GM19324 (cell line): Measurements from ENCODE around the gene ZMYND8.
A peak's percentile ranks its signal among the peaks of the same experiment; 100 is the strongest.
"Not testable (repeated sequence)": the region's sequence is repeated elsewhere in the genome, so short reads cannot be mapped to it uniquely, and the experiment has no call there.

ENCODE experiments used
- ATAC-seq: cut with Tn5 transposase; IDR thresholded peaks from one replicate; pipeline ENCODE4 v1.9.1; 2021; ENCODE audit warnings: mild to moderate bottlenecking, moderate library complexity; ENCODE audit not compliant: unreplicated experiment, low FRiP score

Gene ZMYND8

DNA sequence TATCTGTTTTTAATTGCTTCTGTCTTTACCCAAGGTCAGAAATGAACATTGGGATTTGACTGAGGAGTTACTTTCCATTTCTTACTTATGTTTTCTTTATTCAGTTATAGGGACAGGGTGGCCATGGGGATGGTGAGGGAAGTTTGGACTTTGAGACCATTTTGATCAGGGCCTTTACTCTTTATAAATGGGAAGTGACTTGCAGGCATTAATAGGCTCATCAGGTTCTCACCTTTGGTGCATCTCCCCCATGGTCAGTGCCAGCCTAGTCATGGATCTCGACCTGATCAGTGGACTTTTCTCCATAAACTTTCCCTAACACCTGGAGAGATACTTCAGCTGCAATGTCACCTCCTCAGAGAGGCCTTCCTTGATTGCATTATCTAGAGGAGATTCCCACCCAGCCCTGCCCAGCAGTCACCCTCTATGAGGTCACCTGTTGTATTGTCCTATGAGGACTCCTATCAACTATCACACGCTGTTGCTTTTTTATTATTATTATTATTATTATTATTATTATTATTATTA is 16.8 kb upstream of the ZMYND8 start:
- ATAC-seq: no peak

DNA sequence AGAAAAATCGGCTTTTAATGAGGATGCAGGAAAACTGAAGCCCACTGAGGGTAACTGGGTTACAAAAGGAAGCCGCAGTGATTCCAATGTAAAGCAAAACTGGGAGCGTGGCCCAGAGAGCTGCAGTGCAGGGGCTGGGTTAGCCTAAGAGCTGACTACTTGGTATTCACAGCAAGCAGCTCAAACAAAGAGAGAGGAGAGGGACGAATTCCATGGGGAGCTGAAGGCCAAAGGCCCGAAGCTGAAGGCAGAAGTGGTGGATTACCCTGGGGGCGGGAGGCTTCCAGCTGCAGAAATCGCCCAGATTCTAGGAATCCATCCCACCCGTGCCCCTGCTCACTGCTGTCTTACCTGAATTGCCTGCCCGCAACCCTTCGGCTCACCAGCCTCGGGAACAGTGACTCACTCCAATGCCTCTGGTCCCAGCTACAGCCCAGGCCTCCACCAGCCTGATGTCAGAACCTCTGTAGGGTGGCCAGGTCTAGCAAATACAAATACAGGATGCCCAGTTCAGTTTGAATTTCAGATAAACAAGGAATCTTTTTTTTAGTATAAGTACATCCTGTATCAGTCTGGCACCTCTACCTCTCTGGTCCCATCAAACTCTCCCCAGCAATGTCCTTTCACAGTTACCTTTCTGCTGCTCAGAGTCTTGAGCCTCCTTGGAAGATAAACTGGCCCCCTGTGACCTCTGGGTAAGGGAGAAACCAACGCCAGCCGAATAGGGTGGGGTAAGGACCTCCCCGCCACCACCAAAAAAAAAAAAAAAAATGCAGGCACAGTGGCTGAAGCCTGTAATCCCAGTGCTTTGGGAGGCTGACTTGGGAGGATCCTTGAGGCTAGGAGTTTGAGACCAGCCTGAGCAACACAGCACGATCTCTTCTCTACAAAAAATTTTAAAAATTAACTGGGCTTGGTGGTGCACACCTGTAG is 14.6 kb upstream of the ZMYND8 start:
- no peak for ATAC-seq

DNA sequence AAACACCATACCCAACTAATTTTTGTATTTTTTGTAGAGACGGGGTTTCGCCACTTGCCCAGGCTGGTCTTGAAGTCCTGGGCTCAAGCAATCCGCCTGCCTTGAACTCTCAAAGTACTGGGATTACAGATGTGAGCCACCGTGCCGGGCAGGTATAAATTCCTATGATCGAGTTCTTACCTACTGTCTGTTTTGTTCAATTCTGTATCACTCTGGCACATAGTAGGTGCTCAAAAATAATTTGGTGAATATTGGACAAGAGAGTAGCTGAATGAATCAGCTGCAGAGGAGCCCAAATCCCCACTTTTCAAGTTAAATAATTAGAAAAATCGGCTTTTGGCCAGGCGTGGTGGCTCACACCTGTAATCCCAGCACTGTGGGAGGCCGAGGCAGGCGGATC is 13.7 kb upstream of the ZMYND8 start:
- no peak for ATAC-seq

DNA sequence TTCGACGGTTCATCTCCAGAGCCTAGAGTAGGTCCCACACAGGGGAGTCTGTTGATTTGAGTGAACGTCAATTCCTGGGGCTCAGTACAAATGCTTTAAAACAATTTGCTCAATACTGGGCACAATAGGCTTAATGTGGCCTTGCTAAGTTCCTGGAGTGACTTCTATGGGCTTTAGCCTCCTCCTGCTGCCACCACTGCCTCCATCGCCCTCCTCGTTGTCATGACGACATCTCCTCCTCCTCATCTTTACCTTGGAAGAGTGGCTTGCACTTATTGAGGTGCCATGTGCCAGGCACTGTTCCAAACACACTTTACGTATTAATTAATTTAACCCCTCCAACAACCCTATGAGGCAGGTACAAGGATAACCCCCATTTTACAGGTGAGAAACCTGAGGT is 11.8 kb upstream of the ZMYND8 start:
- ATAC-seq: no peak

DNA sequence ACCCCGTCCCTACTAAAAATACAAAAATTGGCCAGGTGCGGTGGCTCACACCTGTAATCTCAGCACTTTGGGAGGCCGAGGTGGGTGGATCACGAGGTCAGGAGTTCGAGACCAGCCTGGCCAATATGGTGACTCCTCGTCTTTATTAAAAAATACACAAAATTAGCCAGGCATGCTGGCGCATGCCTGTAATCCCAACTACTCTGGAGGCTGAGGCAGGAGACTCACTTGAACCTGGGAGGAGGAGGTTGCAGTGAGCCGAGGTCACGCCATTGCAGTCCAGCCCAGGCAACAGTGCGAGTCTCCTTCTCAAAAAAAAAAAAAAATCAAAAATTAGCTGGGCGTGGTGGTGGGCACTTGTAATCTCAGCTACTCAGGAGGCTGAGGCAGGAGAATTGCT is 9.8 kb upstream of the ZMYND8 start:
- ATAC-seq: not testable (repeated sequence)

DNA sequence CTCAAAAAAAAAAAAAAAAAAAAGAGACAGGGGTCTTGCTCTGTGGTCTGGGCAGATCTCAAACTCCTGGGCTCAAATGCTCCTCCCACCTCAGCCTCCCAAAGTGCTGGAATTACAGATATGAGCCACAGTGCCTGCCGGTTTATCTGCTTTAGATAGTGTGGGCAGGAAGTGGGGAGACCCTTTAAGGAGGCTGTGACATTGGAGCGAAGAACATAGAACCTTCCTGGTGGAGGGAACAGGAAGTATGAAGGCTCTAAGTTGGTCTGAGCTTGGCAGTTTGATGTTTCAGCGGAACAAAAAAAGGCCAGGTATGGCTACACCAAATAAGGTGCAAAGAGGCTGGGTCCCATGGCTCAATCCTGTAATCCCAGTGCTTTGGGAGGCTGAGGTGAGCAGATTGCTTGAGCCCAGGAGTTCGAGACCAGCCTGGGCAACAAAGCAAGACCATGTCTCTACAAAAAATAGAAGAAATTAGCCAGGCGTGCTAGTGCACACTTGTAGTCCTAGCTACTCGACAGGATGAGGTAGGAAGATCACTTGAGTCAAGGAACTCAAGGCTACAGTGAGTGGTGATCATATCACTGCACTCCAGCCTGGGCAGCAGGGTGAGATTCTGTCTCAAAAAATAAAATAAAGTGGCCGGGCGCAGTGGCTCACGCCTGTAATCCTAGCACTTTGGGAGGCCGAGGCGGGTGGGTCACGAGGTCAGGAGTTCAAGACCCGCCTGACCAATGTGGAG is 8.7 kb upstream of the ZMYND8 start:
- ATAC-seq: no peak

DNA sequence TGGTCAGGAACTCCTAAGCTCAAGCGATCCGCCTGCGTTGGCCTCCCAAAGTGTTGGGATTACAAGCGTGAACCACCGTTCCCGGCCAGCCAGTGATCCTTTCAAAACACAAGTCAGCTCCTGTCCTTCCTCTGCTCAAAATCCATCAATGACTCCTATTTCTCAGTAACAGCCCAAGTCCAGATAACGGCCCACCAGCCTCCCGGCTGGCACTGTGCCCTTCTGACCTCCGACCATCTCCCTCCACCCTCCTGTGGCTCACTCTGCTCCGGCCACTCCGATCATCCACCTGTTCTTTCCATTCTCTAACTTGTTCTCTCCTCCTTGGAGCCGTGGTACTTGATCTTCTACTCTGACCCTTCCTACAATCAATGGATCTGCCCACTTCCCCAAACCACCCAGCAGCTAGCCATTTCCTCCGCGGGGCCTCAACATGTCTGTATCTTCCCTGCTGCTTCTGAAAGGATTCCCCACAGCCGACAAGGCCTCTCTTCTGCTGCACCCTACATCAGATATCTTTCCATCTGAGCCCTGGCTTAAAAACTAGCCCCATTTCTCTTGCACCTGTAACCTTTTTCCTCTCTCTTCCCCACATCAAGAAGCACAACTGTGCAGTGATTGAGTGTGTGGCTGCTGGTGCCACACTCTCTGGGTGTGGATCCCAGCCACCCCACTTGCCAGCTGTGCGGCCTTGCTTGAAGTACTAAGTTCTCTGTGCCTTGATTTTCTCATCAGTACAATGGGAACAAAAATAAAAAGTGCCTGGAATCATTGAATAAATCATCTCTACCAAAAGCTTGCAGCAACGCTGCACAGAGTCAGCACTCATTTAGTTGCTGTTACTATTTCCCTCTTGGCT is 6.1 kb upstream of the ZMYND8 start:
- no peak for ATAC-seq

DNA sequence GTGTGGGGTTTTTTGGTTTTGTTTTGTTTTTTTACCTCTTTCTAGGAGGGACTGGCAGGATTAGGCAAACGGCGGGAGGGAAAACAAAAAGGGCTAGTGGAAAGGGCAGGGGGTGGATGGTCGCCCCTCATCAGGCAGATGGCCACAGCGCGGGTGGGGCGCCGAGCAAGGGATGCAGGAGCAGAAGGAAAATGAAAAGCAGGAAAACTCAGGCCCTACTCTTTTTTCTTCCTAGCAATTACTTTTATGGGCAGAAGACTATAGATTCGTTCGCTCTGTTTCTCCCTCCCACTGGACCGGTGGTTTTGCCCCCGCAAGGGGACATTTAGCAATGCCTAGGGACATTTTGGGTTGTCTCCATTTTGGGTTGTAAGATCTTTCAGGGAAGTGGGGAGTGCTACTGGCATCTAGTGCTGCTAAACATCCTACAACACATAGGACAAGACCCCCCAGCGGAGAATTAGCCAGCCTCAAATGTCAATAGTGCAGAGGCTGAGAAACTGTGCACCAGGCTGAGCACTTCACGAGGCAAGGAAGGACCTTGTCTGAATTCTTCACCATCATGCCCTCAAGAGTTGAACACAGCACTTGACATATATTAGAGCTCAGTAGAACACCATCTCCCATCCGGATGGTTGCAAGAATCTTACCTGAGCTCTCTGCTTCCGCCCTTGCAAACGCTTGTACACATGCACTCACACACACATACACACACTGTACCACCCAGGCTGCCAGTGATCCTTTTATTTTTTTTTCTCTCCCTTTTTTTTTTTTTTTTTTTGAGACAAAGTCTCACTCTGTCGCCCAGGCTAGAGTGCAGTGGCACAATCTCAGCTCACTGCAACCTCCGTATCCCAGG is 4.8 kb upstream of the ZMYND8 start:
- no peak for ATAC-seq

DNA sequence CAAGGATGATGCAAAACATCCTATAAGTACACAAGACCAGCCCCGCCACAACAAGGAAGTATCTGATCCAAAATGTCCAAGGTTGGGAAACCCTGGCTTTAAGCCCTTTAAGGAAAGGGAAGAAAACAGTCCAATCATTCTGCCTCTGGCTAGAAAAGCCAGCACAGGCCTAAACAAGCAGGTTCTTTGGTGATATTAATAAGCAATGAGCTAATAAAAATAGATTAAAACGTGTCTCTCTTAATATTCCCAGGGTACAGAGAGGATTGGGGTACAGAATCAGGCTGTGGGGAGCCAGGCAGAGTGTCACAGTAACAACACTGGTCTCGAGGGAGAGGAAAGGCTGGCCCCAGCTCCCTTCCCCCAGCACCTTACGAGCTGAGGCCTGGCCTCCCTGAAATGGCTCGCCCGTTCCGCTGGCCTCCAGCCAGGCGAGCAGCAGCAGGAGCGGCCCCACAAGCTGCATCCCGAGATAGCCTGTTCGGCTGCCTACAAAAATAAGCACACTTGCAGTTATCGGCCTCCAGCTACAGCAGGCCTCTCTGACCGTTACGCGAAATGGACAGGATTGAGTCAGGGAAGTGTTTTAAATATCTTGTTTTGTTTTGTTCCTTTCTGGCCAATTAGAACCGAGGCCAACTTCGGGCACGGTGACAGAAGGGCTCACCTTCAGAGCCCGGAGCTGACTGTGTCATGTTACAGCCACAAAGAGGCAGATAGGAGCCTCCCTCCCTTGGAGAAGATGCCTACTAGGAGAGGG is 4.0 kb upstream of the ZMYND8 start:
- ATAC-seq: no peak

DNA sequence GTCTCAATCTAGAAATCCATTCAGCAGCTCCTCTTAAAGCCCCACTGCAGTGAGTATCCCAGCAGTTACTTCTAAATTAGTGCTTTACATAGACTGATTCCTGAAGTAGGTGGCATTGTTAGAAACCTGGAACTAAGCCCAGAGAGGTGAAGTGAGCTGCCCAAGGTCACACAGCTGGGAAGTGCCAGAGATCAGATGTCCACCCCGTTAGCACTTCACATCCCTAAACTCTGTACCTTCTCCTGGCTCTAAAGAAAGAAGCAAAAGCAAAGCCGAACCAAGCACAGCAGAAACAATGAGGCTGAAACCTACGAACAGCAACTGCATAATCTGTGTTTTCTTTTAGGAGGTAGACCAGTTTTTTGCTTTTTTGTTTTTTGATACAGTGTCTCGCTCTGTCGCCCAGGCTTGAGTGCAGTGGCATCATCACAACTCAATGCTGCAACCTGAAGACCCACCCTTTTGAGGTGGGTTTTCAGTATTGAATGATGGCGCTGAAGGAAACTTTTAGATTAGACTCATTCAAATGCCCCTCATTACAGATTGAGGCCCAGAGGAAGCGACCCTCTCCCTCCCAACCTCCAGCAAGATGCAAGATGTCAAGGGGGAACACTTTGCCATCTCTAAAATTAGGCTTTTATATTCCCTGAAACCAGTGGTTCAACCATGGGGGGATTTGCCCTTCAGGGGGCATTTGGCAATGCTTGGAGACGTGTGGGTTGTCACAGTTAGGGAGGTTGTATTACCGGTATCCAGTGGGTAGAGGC is 3.2 kb upstream of the ZMYND8 start:
- ATAC-seq: no peak

DNA sequence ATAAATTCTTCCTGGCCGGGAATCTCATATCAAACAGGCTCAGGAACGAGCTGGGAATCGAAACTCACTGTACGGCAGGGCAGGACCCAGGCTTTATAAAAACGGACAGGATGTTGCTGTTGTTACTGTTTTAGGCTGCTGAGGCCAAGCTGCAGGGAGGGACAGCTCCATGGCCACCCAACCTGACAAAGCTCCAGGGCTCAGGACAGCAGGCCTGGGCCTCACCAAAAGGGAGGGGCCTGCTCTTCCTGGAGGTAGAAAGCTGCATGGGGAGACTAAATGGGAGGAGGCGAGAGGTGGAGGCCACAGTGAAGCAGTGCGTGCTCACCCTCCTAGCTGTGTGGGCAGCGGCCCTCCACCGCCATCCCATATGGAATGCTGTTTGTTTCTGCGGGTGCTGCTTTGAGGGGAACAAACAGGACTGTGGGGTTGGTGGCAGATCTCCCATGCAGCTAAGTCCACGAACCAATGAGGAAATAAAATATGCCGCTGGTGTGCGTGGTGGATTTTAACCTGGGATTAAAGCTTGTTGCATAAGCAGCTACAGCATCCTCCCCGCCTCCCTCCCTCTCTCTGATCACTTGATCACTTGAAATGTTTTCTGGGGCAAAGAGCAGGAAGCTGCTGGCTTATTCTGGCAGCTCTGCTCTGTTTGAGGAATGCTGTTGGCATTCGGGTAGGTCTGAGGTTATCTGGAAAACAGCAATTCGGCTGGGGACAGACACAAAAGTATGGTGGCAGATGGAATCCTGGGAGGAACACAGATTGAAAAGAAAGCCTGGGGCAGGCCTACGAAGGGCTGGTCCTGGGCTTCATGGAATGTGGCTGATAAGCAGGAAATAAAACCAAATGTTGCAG is 2.4 kb upstream of the ZMYND8 start:
- ATAC-seq: no peak

DNA sequence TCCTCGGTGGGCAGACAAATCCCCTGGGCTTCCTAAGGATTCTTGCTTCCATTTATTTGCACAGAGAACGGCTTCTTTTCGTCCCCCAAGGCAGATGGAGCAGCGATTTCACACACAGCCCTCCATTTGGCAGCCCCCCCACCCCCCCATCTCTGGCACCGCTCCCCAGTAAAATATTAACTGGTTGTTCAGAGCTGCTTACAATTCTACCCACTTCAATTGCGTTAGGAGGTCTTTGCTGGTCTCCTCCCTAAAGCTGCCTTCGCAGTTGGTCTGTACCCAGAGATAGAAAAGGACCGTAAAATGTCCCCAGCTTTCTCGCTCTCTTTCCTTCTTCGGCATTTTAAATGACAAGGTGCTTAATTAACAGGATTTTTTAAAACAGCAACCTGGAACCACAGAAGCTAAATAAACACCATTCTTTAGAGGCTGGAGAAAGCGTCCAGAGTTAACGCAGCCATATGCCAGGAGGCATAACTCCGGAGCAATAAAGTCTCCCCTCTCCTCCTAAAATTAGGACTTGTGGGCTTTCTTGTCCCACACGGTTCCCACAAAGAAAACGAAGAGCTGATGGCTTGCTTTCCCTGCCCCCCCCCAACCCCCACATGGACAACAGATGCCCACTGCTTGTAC is 1.7 kb upstream of the ZMYND8 start:
- ATAC-seq: no peak

DNA sequence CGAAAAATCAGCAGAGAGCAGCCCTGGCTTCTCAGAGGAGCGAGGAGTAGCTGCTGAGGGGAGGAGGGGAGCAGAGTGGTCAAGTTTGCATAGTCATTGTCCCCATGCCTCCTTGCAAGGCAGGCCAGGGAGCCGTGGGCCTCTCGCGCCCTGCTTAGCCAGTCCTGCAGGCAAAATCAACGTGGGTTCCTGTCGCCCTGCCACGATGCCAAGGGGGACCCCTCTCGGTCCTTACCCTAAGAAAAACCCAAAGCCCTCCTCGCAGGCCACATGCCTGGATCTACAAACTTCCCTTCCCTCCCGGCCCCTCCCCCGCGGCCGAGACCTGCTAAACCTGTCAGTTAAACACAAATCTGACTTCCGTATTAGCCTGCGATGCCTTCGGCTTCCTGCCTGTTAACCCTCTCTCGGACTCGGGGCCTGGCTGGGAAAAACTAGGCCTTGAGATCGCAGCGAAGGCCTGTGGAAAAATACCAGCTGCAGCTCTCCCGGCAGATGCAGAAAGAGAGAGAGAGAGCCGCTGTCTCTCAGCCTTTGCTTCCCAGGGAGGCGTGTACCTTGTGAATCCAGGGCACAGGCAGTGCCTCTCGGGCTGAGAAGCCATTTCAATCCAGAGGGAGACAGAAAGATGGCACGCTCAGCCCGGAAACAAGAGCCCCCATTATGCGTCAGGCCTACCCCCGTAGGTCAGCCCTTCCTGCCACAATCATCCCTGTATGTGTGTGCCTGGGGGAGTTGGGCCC is 968 bp upstream of the ZMYND8 start:
- ATAC-seq: peak; percentile 45

DNA sequence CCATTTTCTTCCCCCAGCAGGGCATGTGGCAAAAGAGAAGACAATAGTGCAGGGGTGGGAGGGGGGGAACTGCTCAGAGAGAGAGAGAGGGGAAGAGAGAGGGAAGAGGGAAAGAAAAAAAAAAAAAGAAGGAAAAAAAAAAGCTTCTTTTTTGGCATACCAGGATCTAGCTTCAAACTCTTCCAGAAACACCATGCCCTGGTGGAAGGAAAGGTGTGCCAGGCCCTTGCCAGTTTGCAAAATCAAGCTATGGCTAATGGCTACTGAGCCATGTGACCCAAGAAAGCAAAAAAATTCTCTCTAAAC is 326 bp downstream of the ZMYND8 start:
- no peak for ATAC-seq

DNA sequence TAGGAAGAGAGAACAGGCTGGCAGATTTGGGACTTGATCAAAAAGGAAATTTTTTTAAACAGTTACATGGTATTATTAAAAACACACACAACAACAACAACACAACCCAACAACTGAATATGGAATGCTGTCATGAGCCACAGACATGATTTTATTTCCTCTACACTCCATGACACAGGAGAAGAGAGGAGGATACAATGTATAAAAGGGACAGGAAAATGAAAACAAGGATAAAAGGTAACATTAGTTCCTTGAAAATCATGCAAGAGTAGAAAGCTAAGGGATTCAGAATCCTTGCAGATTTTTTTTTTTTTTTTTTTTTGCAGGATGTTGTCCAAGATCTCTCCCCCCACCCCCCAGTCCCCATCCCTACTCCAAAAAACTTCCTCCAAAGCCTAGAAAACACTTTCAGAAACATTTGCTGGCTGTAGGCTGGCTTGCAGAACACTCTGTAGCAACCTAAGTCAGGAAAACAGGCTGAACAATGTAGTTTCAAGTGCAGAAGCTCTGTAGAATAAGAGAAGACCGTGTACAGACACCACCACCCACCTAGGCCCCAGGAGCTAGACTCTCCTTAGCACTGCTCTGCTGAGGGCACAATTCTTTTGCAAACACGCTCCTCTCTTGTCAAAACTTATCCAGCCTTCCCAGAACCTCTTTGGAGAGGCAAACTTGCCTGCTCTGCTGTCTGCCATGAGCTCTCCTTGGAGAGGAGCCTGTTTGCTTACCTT is 845 bp downstream of the ZMYND8 start:
- ATAC-seq: no peak
